SKM-1 treated with dmso at 0.1 percent for 144 hours (cell line): ENCODE measurements around the gene BTBD16.

Experiments
- DNase-seq: peaks from one replicate; lab custom pipeline; 2025; ENCODE audit not compliant: unreplicated experiment; lab: John Stamatoyannopoulos, UW

BTBD16 gene

GRCh38 chr10:122362621-122363020 is 91.5 kb downstream of the BTBD16 start:
- no peak for DNase-seq

DNA sequence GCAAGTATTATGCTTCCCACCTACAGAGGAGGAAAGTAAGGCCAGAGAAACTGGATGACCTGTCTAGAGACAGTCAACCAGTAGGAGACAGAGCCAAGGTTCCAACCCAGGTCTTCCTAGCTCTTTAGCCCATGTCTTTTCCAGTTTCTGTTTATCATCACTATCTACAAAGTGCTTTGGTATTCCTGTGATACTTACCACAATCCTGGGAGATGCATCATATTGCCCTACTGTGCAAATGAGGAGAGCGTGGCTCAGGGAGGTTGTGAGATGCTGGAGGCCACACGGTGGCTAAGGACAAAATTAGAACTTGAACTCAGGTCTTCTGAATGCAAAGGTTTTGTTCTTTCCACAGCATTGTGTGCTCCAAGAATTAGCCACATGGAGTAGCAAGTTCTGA is 92.2 kb downstream of the BTBD16 start:
- DNase-seq, result no peak

GRCh38 chr10:122363722-122364463 is 92.8 kb downstream of the BTBD16 start:
- no peak for DNase-seq

GRCh38 chr10:122368502-122369254 is 97.6 kb downstream of the BTBD16 start:
- no peak for DNase-seq

DNA sequence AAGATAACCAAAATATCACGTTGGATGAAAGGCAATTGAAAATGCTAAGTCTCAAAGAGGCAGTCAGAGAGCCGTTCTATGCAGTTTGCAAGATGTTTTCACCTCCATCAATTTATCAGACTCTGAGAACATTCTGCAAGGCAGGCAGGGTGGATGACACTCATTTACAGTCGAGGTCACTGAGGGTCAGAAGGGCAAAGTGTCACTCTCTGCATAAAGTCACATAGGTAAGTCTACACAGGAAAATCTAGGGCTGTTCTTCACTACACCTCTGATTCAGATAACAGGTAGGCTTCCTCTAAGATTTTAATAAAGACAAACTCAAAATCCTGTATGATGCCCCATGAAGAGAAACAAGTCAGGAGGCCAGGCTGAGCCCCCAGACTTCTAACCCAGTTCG is 102.0 kb downstream of the BTBD16 start:
- no peak for DNase-seq

GRCh38 chr10:122373721-122374120 is 102.6 kb downstream of the BTBD16 start:
- no peak for DNase-seq

- DNase-seq, result peak; percentile 84
Observed at GRCh38 chr10:122374237-122374858, 103.3 kb downstream of the BTBD16 start, which contains the start of gene PLEKHA1. Gene PLEKHA1 (plus strand): TSS chr10:122374708. CDS start chr10:122393201, 18,493 bp downstream.

- DNase-seq, result peak; percentile 6
Observed at GRCh38 chr10:122374859-122375678, 104.0 kb downstream of the BTBD16 start.

DNA sequence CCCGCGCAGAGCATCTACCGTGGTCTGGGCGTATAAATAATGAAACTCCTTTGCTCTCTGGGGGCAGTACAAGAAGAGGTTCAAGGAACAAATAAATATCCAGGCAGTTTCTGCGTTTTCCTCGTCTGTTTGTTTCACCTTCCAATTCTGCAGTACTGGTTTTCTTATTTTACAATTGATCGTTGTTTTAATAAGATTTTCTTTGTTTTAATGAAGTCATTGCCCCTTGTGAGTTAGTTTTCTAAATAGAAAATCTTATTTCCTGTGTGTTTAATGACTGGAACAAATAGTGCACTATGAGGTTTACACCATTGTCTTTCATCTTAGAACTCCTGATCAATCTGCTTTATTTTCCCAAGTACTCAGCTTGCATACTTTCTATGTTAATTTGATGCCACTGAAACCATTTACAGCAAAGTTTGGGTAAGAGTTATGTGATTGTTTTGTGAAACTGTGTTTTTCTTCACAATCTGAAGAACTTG is 104.6 kb downstream of the BTBD16 start:
- DNase-seq, result no peak

- no peak for DNase-seq
Observed at GRCh38 chr10:122376364-122376961, 105.4 kb downstream of the BTBD16 start.

- DNase-seq, result no peak
Observed at GRCh38 chr10:122379041-122379440, 107.9 kb downstream of the BTBD16 start.

DNA sequence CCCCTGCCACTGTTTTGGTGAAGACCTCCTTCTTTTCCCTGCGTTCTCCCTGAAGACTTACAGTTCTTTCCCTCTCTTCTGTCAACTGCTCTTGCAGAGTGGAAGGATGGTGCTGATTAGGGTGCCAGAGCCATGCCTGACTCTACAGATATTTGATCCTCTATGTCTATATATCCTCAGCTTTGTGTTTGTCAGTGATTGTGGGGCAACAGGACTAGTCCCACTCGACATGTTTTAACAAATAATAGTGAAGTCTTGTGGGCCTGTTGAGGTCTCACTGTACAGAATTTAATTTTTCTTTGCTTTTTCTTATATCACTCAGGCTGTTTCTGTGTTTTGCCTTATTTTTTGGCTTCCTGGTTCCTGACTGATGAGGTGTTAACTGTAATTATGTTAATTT is 108.4 kb downstream of the BTBD16 start:
- DNase-seq, result no peak

- no peak for DNase-seq
Observed at GRCh38 chr10:122380703-122381102, 109.6 kb downstream of the BTBD16 start.

DNA sequence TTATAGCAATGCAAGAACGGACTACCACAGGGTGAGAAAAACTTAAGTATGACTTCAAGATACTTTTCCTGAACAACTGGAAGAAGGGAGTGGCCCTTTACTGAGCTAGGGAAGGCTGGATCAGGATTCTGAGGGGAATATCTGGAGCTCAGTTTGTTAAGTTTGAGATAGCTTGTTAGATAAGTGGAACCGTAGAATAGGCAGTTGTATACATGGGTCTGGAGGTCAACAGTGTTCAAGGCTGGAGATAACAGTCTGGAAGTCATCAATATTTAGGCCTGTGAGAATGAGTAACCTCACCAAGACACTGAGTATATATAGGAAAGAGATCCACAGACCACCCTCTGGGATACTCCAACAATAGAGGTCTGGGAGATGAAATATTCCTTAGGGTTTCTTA is 110.6 kb downstream of the BTBD16 start:
- DNase-seq, result no peak

DNA sequence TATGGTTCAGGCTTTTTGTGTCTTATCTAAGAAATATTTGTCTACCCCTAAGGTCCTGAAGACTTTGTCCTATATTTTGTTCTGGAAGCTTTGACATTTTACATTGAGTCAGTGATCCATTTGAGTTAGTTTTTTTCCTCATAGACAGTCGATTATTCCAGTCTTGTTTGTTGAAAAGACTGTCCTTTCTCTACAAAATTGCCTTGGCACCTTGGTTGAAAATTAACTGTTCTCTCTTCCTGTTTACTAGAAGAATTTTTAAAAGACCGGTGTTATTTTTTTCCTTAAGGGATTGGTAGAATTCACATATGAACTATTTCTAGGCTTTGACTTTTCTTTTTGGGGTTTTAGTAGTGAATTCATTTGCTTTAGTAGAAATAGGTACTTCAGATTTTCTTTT is 115.4 kb downstream of the BTBD16 start:
- DNase-seq, result no peak

DNA sequence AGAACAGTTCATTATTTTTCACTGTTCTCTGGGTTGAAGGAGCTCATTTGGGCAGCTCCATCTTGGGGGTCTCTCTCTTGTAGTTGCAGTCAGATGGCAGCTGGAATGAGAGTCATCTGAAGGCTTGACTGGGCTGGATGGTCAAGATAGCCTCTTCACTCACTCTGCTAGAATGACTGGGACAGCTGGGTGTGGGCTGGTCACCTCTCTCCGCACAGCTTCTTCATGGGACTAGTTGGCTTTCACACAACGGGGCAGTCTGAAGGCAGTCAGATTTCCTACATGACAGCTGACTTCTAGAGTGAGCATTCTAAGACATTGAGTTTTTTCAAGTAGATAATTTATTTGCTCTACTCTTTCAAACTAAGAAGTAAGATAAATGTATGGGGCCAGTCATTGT is 116.5 kb downstream of the BTBD16 start:
- DNase-seq, result no peak
